Vagina (tissue), 2 donors: ENCODE results near the gene HRH3. TPM values are rescaled to one million over a fixed set of nuclear protein-coding genes. Genes with fewer than 3 reads are reported as not detected.

Source experiments
- DNase-seq, 2 donors: peaks; one replicate each; pipeline ENCODE4 v3.0.0-alpha.2; 2017; ENCODE audit errors: extremely low spot score in 2 of 2
- H3K27ac ChIP-seq: fragments of 200-600 bp; sonication (generic); one replicate; pipeline ENCODE4 v1.5.1; 2019
- H3K27me3 ChIP-seq: fragments of 200-600 bp; sonication (generic); one replicate; pipeline ENCODE4 v1.5.1; 2019
- H3K36me3 ChIP-seq, 2 donors: fragments of 200-600 bp; sonication (generic); one replicate each; pipeline ENCODE4 v1.5.1; 2017 to 2019
- H3K4me1 ChIP-seq: fragments of 200-600 bp; sonication (generic); one replicate; pipeline ENCODE4 v1.5.1; 2019
- H3K4me3 ChIP-seq, 2 donors: fragments of 200-600 bp; sonication (generic); 1 replicate in 1 of 2; 2 replicates in 1 of 2; pipeline ENCODE4 v1.5.1; 2016 to 2019
- H3K9me3 ChIP-seq: fragments of 200-600 bp; sonication (generic); one replicate; pipeline ENCODE4 v1.5.1; 2019
- POLR2A ChIP-seq, 2 donors: fragments of 450-650 bp; IDR thresholded peaks; one replicate each; pipeline ENCODE4 v1.6.1; 2017; ENCODE audit warnings: antibody characterized with exemption in 2 of 2, mild to moderate bottlenecking in 2 of 2, moderate library complexity in 2 of 2
- POLR2AphosphoS5 ChIP-seq, 2 donors: sonication (generic); formaldehyde crosslinking; IDR thresholded peaks; one replicate each; pipeline ENCODE4 v1.9.0; 2017; ENCODE audit warnings: antibody characterized with exemption in 2 of 2, mild to moderate bottlenecking in 2 of 2, low read depth in 1 of 2; ENCODE audit not compliant: insufficient read depth in 1 of 2
- intact Hi-C: fragments of 100-400 bp; cut with DNase I; formaldehyde crosslinking; loops from one replicate; pipeline ENCODE4 v1.15.1; 2023
- total RNA-seq: library from RNA; depleted of rRNA; stranded (reverse); fragments of >200 nt; gene quantifications from one replicate; pipeline ENCODE4 v1.2.3, GENCODE V29; 2016
- TF ChIP-seq, protein P1 (sequence below), 3 experiments: fragments of 450-650 bp in 2 of 3; fragments of 200-600 bp in 1 of 3; sonication (generic) in 1 of 3; IDR thresholded peaks; one replicate each; pipeline ENCODE4 v1.5.1; 2017 to 2019; ENCODE audit warnings: antibody characterized with exemption in 3 of 3, mild to moderate bottlenecking in 2 of 3, moderate library complexity in 2 of 3

HRH3 gene
- total RNA-seq, 1 donor from 2014 or later, result not detected

DNA sequence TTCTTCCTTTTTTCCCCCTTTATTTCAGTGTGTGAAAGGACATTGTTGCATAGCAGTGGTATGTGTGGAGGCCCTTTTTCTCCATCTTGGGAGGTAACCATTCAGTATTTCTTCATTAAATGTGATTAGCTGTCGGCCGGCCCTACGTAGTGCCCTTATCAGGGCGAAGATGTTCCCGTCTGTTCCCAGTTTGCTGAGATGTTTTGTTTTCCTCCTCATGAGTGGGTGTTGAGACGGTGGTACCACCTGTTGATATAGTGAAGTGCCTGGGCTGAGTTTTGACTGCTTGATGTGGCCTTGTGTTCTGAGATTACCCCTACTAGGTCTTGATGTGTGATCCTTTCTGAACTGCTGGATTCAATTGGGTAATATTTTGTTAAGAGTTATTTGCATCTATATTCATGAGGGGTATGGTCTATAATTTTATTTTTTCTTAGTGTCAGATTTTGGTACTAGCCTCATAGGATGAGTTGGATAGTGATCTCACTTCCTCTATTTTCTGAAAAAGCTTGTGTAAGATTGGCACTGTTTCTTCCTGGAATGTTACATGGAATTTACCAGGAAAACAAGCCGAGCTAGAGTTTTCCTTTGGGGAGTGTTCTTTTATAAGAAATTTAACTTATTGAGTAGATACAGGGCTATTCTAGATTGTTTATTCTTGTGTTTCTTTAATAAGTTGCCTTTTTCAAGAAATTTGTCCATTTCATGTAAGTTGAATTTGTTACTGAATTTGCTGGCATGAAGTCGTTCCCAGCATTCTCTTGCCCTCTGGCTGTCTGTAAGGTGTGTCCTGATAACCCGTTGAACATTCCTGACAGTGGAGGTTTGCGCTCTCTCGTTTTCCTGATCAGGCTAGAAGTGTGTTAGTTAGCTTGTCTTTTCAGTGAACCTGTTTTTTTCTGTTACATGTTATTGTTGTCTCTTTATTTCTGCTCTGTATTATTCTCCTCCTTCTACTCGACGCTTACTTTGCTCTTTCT, 32.9 kb downstream of the HRH3 start:
- TF ChIP-seq POLR2AphosphoS5 (IDR thresholded peaks at IDR 0.05; ENCODE audit: insufficient read depth in 1 of 2, low read depth in 1 of 2), result no peak
- TF ChIP-seq, protein P1, sequence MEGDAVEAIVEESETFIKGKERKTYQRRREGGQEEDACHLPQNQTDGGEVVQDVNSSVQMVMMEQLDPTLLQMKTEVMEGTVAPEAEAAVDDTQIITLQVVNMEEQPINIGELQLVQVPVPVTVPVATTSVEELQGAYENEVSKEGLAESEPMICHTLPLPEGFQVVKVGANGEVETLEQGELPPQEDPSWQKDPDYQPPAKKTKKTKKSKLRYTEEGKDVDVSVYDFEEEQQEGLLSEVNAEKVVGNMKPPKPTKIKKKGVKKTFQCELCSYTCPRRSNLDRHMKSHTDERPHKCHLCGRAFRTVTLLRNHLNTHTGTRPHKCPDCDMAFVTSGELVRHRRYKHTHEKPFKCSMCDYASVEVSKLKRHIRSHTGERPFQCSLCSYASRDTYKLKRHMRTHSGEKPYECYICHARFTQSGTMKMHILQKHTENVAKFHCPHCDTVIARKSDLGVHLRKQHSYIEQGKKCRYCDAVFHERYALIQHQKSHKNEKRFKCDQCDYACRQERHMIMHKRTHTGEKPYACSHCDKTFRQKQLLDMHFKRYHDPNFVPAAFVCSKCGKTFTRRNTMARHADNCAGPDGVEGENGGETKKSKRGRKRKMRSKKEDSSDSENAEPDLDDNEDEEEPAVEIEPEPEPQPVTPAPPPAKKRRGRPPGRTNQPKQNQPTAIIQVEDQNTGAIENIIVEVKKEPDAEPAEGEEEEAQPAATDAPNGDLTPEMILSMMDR (IDR thresholded peaks at IDR 0.05), result no peak
- TF ChIP-seq POLR2A (IDR thresholded peaks at IDR 0.05), result no peak
- no peak for DNase-seq
- Histone ChIP-seq H3K4me3 (no peak overlapping the region), H3K27ac (no peak overlapping the region), H3K36me3 (peaks cover 0 to 15% of the 10 kb centered on the region in 2 donors), H3K9me3 (no peaks in the 10 kb centered on the region), H3K4me1 (peaks cover 42% of the 10 kb centered on the region), H3K27me3 (no peaks in the 10 kb centered on the region)
- intact Hi-C loops, result no loop called here

DNA sequence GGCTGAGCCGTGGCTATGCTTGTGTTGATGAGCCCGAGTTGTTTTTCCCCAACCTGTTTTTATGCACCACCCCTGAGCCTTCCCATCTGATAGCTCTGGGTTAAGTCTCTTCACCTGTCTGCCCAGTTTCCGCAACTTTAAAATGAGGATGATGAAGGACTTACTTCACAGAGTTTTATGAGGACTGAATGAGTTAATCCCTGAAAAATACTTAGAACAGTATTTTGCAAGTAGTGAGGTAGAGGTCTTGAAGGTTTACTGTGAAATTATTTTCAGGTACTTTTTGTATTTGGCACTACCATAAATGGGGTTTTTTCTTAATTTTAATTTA, 34.0 kb downstream of the HRH3 start:
- intact Hi-C loops, result no loop called here

DNA sequence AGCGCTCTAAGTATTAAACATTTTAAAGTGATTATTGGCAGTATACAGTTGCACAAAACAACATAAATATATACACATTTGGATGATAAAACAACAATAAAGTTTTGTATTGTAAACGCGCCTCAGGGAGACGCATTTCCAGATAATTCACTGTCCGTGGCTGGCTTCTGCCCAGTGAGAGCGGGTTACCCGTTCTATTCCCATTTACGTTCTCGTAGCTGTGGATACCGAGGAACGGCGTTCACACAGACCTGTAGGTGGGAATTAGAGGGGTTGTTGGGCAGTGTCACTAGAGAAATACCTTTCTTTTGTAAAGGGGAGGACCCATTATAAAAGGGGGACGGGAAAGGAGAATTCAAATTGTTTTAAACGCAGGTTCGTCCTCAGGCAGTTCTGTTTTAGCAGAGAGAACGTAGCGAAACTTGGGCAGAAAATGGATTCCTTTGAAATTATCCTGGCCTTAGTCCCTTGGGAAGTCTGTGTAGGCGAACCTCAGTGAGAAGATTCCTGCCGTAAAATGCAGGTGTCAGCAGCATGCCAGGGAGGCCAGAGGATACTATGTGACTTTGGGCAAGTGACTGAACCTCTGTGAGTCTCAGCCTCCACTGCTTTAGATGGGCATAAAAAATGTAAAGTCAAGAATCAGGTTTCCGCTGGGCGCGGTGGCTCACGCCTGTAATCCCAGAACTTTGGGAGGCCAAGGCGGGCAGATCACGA, 36.5 kb downstream of the HRH3 start:
- no peak for DNase-seq
- peaks cover 46% of the 10 kb centered on the region for H3K4me1 ChIP-seq
- TF ChIP-seq POLR2AphosphoS5 (IDR thresholded peaks at IDR 0.05; ENCODE audit: insufficient read depth in 1 of 2, low read depth in 1 of 2), result no peak
- TF ChIP-seq, protein P1 (IDR thresholded peaks at IDR 0.05), result no peak
- TF ChIP-seq POLR2A (IDR thresholded peaks at IDR 0.05), result no peak
- intact Hi-C loops, result no loop called here
- no peaks in the 10 kb centered on the region for H3K36me3 ChIP-seq
- H3K9me3 ChIP-seq, result no peaks in the 10 kb centered on the region
- H3K27me3 ChIP-seq, result no peaks in the 10 kb centered on the region
- peak overlapping the region; percentile 93 for H3K27ac ChIP-seq
- peak overlapping the region; percentile 95 to 100 for H3K4me3 ChIP-seq

More for the DNA sequence above, 34.0 kb downstream of the HRH3 start:
- Histone ChIP-seq H3K4me3 (no peak overlapping the region), H3K4me1 (peaks cover 46% of the 10 kb centered on the region), H3K27ac (no peak overlapping the region), H3K27me3 (no peaks in the 10 kb centered on the region), H3K9me3 (no peaks in the 10 kb centered on the region), H3K36me3 (peaks cover 0 to 15% of the 10 kb centered on the region in 2 donors)
- TF ChIP-seq, protein P1 (IDR thresholded peaks at IDR 0.05), result no peak
- TF ChIP-seq POLR2A (IDR thresholded peaks at IDR 0.05) (no peak), POLR2AphosphoS5 (IDR thresholded peaks at IDR 0.05; ENCODE audit: insufficient read depth in 1 of 2, low read depth in 1 of 2) (no peak)
- no peak for DNase-seq

DNA sequence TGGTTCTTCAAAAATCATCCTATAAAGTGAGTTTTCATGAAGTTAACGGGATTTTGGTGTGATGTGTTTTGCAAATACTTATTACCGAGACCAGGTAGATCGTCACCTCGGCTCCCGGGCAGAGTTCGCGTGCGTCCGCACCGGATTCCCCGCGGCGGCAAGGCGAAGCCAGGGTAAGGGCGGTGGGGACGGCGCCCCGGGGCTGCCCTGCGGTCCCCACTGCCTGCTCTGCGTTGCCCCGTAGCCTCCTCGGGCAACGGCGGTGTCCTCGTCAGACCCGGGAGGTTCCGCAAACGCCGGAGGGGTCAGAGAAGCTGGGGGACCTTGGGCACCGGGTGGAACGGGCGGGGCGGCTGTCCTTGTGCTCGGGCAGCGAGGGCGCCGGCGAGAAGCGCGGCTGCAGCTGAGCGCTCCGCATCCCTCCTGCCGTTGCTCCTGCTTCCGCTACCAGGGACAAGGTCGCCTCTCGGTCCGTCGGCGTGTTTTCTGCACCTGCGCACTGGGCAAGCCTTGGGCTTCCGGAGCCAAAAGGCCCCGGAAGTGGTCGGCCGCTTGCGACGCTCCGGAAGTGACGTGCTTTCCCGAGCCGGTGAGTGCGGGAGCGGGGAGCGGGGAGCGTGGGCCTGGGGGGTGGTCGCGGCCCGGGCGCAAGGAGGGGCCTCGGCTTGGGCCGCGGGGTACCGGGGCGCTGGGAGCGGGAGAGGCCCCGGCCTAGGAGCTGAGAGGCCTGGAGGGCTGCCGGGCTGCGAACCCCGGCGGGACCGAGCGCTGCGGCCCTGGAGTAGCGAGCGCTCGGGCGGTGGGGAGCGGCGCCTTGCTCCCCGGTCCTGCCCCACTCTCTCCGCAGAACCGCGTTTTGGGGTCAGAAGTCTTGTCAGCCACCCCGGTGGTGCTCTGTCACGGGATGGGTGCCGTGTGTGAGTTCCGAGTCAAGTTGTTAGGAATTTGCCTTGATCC, 37.3 kb downstream of the HRH3 start, which contains the start of gene MTG2:
Gene MTG2, plus strand, starts transcription at position 560 of the 957 bp plus-strand sequence. CDS start 10,393 bp downstream, outside the sequence.
- DNase-seq, result peak in 1 of 2 donors; percentile 92
- Histone ChIP-seq H3K4me1 (peaks cover 46% of the 10 kb centered on the region), H3K27me3 (no peaks in the 10 kb centered on the region), H3K9me3 (no peaks in the 10 kb centered on the region), H3K4me3 (peak within 1 kb of the TSS; percentile 95 to 100), H3K36me3 (no peaks in the 10 kb centered on the region), H3K27ac (peak within 1 kb of the TSS; percentile 93)
- TF ChIP-seq POLR2A (IDR thresholded peaks at IDR 0.05) (peak in 1 of 2 donors; percentile 58), POLR2AphosphoS5 (IDR thresholded peaks at IDR 0.05; ENCODE audit: insufficient read depth in 1 of 2, low read depth in 1 of 2) (peak; percentile 92 to 98)
- TF ChIP-seq, protein P1 (IDR thresholded peaks at IDR 0.05), result peak in 1 of 3 experiments; percentile 19
- intact Hi-C loops, result no loop called here
